Measurements from ENCODE around the gene JAGN1. TPM values are rescaled to one million over a fixed set of nuclear protein-coding genes. Genes with fewer than 3 reads are reported as not detected.

JAGN1 gene
- total and polyA plus RNA-seq, 9 of the 15 experiments (the other 6 are each of a cell fraction or from before 2014, with no cell fraction given), result 31.6 to 77.8 (median 40.3) TPM

GRCh38 chr3:9843715-9844438 lies 46.5 kb upstream of the JAGN1 start, which contains the start of gene RPUSD3 (continued):
- TF ChIP-seq REST (IDR thresholded peaks at IDR 0.05; ENCODE audit: borderline replicate concordance), result no peak
- no peak for TF ChIP-seq REST (CRISPR knock-in tag; IDR thresholded peaks at IDR 0.05; ENCODE audit: low read depth)
- TF ChIP-seq, protein P1, sequence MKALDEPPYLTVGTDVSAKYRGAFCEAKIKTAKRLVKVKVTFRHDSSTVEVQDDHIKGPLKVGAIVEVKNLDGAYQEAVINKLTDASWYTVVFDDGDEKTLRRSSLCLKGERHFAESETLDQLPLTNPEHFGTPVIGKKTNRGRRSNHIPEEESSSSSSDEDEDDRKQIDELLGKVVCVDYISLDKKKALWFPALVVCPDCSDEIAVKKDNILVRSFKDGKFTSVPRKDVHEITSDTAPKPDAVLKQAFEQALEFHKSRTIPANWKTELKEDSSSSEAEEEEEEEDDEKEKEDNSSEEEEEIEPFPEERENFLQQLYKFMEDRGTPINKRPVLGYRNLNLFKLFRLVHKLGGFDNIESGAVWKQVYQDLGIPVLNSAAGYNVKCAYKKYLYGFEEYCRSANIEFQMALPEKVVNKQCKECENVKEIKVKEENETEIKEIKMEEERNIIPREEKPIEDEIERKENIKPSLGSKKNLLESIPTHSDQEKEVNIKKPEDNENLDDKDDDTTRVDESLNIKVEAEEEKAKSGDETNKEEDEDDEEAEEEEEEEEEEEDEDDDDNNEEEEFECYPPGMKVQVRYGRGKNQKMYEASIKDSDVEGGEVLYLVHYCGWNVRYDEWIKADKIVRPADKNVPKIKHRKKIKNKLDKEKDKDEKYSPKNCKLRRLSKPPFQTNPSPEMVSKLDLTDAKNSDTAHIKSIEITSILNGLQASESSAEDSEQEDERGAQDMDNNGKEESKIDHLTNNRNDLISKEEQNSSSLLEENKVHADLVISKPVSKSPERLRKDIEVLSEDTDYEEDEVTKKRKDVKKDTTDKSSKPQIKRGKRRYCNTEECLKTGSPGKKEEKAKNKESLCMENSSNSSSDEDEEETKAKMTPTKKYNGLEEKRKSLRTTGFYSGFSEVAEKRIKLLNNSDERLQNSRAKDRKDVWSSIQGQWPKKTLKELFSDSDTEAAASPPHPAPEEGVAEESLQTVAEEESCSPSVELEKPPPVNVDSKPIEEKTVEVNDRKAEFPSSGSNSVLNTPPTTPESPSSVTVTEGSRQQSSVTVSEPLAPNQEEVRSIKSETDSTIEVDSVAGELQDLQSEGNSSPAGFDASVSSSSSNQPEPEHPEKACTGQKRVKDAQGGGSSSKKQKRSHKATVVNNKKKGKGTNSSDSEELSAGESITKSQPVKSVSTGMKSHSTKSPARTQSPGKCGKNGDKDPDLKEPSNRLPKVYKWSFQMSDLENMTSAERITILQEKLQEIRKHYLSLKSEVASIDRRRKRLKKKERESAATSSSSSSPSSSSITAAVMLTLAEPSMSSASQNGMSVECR (CRISPR knock-in tag; IDR thresholded peaks at IDR 0.05), result peak; percentile 50
- no peak for TF ChIP-seq KHSRP (IDR thresholded peaks at IDR 0.05)
- TF ChIP-seq KDM1A (IDR thresholded peaks at IDR 0.05), result no peak
- TF ChIP-seq C11orf30 (IDR thresholded peaks at IDR 0.05; ENCODE audit: low read depth), result peak; percentile 64
- TF ChIP-seq TBP (optimal IDR thresholded peaks at IDR 0.05; ENCODE audit: low read depth, low read length), result peak; percentile 77
- no peak for TF ChIP-seq ZNF347 (CRISPR knock-in tag; IDR thresholded peaks at IDR 0.05; ENCODE audit: low read depth)
- TF ChIP-seq MAFK (IDR thresholded peaks at IDR 0.05; ENCODE audit: low read length), result 0 out of 2 replicates have a peak, but pooled peaks have one; percentile 25
- TF ChIP-seq, protein P2, sequence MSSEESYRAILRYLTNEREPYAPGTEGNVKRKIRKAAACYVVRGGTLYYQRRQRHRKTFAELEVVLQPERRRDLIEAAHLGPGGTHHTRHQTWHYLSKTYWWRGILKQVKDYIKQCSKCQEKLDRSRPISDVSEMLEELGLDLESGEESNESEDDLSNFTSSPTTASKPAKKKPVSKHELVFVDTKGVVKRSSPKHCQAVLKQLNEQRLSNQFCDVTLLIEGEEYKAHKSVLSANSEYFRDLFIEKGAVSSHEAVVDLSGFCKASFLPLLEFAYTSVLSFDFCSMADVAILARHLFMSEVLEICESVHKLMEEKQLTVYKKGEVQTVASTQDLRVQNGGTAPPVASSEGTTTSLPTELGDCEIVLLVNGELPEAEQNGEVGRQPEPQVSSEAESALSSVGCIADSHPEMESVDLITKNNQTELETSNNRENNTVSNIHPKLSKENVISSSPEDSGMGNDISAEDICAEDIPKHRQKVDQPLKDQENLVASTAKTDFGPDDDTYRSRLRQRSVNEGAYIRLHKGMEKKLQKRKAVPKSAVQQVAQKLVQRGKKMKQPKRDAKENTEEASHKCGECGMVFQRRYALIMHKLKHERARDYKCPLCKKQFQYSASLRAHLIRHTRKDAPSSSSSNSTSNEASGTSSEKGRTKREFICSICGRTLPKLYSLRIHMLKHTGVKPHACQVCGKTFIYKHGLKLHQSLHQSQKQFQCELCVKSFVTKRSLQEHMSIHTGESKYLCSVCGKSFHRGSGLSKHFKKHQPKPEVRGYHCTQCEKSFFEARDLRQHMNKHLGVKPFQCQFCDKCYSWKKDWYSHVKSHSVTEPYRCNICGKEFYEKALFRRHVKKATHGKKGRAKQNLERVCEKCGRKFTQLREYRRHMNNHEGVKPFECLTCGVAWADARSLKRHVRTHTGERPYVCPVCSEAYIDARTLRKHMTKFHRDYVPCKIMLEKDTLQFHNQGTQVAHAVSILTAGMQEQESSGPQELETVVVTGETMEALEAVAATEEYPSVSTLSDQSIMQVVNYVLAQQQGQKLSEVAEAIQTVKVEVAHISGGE (CRISPR knock-in tag; IDR thresholded peaks at IDR 0.05), result peak in 1 of 3 experiments; percentile 44; a peak in 1 of 6 replicates
- TF ChIP-seq HDAC1 (IDR thresholded peaks at IDR 0.05), result peak in 1 of 2 experiments; percentile 67; a peak in 1 of 4 replicates

Measured in K562 (cell line).